HG02970 (cell line): ENCODE data around the gene CISD3.

Experiments used
- ATAC-seq: cut with Tn5 transposase; IDR thresholded peaks from one replicate; pipeline ENCODE4 v1.9.1; 2021; ENCODE audit warnings: mild to moderate bottlenecking, moderate library complexity, moderate number of reproducible peaks; ENCODE audit not compliant: unreplicated experiment, low FRiP score

The CISD3 gene, protein sequence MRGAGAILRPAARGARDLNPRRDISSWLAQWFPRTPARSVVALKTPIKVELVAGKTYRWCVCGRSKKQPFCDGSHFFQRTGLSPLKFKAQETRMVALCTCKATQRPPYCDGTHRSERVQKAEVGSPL

DNA sequence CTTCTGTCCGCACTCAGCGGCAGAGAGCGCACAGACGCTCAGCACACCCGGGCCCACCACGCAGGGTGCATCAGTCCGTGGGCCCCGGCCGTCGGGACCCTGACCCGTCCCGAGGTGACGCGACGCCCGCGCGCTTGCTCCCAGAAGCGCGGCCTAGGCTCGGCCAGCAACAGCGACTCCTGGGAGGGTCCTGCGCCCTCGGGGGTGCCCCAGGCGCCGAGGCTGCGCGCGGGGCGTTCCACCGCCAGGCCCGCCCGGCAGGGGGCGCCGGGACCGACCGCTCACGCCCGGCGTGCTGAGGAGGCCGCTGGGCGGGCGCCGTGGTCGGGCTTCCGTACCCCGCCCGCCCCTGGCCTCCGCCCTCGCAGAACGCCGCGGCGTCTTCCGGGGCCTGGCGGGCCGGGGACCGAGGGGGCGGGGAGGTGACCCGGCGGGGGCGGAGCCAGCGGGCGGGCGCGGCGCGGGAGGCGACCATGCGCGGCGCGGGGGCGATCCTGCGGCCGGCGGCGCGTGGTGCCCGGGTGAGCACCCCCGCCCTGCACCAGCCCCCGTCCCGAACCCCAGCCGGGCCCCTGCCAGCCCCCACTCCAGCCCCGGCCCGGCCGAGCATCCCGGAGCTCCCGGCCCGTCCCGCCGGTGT, at the start of gene CISD3:
TSS of gene CISD3 (plus strand) at position 456 of the 640 bp plus-strand sequence. CDS start at position 474, 18 bp downstream.
- ATAC-seq: peak; percentile 79

DNA sequence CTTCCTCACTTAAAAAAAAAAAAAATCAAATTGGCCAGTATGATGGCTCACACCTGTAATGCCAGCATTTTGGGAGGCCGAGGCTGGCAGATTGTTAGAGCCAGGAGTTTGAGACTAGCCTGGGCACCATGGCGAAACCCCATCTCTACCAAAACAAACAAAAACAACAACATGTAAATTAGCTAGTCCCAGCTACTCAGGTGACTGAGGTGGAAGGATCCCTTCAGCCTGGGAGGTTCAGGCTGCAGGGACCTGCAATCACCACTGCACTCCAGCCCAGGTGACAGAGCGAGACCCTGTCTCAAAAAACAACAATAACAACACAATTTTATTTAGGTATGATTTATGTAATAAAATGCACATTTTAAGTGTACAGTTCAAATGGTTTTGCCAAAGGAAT, 49.0 kb upstream of the CISD3 start:
- no peak for ATAC-seq

DNA sequence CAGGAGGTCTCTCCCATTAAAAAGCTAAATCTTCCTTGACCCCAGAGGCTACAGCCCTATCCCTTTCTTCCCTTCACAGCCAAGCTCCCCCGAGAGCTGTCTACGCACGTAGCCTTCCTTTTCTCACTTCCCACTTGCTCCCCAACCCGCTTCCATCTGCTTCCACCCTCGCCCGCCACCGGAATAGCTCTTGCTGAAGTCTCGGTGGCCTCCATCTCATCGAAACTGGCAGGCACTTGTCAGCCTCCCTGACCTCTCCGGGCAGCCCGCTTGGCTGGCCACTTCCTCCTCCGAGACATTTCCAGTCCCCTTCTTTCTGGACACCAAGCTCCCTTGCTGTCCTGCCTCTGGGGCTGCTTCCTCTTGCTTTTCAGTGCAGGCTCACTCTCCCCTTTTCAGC, 44.6 kb upstream of the CISD3 start:
- ATAC-seq: no peak

DNA sequence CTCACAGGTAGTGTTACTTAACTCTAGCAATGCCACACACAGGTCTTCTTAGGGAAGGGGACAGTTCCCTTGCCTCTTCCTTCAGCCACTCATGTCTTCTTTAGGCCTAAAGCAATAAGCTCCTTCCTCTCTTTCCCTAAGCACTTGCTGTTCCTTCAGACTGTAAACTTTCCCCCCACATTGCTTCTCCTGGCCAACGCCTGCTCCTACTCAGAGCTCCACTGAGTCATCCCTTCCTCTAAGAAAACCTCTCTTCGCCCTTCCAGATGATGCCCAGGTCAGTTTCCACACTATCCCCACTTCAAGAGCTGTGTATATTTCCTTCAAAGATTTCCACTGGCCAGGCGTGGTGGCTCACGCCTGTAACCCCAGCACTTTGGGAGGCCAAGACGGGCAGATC, 42.9 kb upstream of the CISD3 start:
- no peak for ATAC-seq

DNA sequence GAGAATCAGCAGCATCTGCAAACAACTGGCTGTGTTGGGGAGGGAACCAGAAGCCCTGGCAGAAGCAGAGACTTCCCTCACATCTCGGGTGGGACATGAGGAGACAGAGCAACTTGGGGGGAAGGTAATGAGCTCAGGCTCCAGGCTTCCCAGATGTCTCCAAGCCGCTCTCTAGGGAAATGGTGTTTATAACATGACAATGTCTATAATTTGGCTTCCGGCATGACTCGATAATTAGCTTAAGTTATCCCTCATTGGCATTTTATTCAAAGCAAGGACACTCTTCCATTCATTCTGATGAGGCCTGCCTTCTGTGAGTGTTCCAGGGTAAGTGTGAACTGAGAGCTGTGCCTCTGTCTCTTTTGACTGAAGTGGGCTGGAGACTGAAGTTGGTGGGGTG, 39.8 kb upstream of the CISD3 start:
- ATAC-seq: no peak

DNA sequence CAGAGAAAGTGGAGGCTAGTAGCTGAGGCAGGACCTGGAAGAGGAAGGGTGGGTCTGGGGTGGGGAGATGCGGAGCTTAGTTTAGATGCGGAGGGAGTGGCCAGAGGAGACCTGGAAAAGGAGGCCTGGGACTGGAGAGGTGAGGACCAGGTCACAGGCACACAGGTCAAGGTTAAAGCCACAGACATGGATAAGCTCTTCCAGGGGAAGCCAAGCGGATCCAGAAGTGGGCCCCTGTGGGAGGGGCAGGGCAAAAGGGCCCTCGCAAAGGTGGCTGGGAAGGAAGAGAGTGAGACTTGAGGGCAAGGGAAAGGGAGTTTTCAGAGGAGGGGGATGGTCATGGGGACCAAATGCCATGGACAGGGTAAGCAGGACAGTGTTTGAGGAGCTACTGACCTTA, 39.0 kb upstream of the CISD3 start:
- no peak for ATAC-seq

DNA sequence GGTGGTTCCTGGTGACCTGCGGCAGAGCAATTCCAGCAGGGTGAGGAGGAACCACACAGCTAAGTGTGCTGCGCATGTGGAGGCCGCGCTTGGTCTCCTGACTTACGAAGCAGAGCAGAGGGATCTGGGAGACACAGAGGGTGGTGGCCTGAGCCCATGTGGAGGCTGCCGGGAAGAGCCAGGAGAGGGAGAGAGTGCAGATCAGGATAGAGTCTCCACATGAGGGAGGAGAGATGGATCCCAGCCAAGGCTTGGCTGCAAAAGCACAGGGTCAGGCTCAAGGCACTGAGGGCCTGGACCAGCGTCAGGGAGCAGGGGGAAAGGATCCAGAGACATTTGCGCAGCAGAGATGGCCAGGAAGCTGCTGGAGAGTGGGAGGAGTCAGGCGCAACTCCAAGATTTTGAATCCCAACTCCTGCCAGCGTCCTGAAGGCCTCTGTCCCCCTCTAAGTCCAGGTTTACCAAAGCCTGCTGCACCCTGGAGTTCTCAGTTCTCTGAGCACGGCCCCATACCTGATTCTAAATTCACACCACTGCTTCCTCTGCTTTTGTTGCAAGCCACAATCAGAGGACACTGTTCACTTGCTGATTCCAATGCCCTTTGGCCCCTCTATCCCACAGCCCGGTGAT, 36.3 kb upstream of the CISD3 start:
- no peak for ATAC-seq

DNA sequence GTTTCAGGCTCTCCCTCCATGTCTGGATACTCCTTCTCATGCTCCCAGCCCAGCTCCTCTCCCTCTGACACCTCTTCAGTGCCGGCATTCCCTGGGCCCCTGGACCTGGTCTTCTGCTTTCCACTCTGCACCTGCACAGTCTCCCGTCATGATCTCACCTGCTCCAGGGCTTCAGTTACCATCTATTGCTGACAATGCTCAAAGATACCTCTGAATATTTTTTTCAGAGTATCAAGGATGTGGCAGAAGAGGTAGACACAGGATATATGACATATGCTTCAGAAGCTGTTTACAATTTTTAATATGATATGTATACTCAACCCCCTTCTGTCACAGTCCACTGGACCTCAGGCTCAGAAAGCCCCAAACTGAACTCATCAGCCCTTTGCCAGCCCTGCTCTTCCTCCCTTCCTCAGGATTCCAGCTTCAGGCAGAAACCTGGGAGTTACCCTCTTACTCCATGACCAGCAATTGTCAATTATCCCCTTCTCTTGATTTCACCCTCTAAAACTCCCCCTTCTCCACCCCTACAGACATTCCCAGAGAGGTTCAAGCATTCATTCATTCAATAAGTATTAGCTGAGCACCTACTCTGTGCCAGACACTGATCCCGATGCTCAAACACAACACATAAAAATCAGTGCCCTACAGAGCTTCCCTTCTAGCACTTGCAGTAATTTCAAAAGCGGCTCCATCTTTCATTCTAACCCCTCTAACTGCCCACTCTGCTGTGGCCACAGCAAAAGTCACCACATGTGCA, 32.9 kb upstream of the CISD3 start:
- ATAC-seq: no peak

DNA sequence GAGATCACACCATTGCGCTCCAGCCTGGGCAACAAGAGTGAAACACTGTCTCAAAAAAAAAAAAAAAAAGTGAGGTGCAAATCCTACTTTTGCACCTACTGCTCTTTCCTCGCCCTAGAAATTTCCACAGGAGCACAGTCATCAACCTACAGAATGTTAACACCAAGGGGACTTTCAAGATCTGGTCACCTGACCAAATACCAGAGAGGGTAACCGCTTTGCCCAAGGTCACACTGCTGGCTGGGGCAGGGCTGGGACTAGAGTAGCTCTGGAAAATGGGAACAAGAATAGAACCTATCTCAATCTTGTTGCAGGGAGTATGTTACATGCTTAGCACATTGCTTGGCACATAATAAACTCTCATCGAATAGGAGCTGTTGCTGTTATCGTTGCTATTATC, 31.4 kb upstream of the CISD3 start:
- no peak for ATAC-seq

DNA sequence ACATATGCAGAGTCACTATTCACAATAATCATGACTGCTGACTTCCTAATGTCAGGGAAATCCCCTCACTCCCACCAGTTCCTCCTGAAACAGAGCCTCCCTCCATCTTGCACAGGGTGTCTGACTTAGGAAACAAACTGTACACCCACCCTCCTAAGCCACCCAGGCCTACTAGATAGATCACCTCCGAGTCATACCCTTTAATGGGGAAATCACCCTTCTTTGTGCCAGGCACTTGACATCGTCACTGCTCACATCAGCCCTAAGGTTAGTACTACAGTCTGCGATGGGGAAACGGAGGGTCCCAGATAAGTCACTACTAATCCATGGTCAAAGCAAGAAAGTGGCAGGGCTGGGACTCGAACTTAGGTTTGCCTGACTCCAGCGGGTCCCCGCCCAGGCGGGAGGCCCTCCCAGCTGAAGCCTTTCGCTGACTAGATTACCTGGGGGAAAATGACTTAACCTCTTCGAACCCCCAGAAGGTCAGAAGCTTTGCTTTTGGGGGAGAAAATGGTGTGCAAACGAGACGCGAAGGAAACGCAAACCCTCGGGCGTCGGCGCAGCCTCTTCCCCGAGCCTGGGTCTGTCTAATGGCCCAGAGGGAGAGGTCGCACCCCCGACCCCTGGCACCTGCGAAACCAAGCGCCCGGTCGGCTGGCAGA, 28.5 kb upstream of the CISD3 start:
- peak; percentile 4 for ATAC-seq

DNA sequence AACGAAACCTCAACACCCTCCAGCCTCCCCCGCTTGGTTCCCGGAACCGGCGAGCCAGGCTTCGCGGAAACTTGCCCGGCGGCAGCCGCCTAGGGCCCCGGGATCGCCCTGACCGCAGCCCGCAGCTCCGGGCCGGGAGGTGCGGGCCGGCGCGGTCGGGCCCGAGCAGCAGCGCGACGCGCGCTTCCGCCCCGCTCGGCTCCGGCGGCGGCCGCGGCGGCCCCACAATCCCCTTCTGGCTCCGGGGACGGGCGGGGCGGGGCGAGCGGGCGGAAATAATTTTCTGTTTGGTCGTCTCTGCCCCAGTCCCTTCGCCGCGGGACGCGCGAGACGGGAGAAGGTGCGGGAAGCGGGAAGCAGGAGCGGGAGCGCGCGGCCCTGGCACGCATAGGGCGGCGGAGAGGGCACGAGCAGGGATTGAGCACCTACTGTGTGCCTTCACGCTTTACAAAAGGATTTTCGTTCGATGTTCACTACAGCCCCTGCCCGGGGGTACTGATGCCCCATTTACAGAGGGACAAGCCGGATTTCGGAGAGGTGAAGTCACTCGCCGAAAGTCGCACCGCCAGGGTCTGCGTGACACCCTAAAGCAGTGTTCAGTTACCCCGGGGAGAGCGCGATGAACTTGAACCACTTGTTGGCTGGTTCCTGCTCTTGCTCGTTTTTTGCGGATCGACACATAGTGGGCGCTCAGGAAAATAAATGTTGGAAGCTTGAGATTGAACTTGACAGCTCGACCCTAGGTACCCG, 27.8 kb upstream of the CISD3 start:
- peak; percentile 31 for ATAC-seq

DNA sequence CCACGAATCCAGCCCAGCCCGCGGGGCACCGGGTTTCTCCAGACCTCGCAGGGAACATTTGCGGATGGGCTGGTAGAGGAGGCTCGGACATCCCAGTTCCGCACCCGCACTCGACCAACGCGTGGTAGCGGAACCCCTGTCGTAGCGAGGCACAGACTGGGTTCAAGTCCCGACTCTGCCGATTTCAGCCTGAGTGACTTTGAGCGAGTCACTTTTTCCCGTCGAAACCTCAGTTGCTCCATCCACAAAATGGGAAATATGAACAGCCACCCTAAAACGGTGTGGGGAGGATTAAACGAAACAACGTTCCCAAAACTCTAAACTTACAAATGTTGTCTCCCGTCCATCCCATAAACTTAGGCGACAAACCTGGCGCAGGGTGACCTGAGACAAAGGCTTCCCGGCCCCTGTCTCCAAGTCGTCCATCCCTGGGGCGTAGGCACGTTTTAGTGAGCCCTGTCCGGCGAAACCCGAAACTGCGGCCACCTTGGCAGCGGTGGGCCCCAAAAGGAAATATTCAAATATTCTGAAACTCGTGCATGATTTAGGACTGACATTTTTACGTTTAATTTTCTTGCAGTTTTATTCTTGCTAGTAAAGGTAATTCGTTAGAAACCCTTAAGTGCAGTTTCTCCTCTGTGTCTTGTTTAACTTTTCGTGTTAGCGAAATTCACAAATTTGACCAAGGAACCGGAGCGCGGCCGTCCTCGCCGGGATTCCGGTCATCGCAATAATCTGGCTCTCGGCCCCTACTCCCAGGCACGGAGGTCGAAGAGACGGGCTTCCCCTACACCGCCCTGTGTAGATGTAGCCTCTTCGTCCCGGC, 27.0 kb upstream of the CISD3 start:
- no peak for ATAC-seq

DNA sequence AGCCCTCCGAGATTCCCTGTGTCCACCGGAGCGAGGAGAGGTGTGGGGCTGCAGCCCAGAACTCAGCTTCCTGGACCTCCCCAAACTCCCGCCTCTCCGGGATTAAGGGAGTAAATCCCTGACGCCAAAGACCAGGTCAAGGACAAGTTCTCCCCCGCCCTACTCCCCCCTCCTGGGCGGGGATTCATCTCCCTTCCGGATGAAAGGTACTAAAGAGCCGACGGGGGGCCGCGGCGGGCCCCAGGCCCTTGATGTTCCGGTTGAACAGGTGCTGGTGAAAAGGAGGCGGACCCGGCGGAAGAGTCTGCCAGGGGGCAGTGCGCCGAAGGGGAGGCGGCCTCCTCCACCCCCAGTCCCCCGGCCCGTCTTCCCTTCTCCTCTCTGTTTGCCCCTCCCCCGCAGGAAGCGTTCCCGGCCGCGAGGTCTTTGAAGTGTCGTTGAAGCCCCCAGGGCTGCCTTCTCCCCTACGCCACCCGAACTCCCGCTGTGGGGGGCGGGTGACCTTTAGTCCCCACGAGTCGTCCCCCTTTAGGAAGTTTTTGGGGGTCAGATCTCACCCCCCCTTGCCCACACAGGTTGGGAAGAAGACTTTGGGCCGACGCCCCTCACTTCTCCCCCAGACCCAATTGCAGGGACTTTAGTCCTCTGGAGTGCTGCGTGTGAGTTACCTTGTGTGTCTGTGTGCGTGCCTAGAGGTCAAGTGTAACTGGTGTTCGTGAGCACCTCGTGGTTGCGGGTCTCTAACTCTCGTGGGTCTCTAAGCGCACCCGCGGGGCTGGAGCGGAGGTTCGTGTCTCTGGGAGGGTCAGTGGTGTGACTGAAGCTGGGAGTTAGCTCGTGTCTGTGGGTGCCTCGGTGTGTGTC, 26.2 kb upstream of the CISD3 start:
- no peak for ATAC-seq

DNA sequence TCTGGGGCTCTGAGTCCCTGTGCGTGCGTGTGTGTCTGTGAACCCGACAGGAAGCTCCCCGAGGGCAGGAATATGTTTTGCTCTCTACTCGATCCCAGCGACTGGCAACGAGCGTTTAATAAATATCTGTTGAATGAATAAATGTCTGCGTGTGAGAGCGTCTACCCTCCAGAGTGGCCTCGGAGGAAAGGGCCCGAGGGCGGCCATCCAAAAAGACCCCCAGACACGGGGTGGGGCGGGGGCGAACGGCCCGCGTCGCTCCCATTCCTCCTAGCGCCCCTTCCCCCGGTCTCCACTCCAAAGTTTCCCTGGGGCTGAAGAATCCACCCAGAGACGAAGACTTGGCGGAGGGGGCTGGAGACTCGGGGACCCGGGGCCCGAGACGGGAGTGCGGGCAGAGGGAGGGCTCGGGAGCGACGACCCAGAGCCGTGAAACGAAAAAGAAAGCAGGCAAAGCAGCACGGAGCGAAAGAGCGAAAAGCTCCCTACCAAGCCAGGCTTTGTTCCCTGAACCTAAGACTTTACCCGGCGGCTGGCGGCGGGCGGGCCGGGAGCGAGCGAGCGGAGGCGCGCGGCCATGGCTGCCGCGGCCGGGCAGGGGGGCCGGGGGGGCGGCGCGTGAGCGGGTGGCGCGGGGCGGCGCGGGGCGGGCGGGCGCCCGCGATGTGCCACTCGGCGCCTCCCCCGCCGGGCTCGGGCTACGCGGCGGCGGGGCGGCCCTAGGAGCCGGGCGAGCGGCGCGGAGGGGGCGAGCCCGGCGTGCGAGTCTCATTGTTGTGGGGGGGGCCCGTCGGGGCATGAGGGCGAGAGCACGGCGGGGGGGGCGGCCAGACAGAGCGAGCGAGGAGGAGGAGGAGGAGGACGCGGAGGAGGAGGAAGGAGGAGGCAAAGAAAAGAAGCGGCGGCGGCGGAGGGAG, 25.3 kb upstream of the CISD3 start, which contains the start of gene MLLT6:
TSS of gene MLLT6 (plus strand) at position 668 of the 917 bp plus-strand sequence. CDS start 360 bp downstream, outside the sequence.
- no peak for ATAC-seq

DNA sequence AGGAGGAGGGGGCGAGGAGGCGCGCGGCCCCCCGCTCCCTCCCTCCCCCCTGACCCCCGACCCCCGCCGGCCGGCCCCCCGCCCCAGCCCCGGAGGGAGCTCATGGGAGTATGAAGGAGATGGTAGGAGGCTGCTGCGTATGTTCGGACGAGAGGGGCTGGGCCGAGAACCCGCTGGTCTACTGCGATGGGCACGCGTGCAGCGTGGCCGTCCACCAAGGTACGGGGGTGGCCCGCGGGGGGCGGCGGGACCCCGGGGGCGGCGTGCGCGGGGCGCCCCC, 24.7 kb upstream of the CISD3 start:
- ATAC-seq: no peak

DNA sequence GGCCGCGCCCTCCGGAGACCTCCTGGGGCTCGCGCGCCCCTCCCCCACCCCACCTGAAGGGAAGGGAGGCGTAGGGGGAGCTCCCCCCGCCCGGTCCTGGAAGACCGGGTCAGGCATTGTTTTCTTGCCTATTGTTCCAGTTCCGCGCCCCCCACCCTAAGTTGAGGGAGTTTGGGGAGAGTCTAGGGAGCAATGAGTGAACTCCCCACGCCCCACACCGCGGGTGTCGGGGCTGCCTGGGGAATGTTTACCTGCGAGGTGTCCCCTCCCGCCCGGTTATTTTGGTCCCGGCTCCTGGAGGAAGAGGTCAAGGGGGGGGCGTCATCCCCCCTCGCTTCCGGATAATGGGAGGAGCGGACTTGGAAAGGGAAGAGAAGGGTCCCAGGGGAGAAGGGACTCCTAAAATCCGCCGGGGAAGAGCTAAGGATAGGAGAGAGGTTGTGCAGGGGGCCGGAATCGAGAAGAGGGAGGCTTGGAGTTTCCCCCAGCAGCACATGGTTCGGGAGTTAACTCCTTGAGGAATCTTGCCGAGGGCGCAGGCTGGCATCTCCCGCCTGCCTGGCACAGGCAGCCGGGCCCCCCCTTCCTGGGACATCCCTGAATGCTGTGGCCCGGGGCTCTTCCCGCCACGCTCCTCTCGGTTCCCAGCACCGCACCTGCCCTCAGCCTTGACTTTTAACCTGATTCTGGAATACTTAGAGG, 24.2 kb upstream of the CISD3 start:
- no peak for ATAC-seq
